Measurements from ENCODE around the gene IL2RA.

DNA sequence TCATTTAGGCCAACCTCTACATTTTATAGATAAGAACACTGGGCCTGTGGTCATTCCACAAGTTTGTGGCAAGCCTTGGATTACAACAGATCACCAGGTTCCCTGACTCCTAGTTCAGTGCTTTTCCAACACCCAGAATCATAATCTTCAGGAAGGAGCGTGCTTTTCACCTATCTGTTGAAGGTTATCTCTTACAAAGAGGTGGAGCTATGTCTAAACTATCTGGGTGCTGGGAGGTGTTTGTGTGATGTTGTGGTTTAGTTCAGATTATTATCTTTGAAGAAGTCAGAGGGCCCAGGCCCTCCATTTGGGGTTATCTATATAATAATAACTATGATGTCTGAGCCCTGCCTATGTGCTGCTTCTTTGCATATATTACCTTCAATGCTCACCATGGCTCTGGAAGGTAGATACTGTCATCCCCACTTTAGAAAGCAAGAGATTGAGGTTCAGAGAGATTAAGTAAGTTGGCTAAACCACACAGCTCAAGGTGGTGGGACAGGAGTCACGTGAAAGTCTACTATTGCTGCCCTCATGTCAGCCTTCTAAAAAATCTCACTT is 24.0 kb downstream of the IL2RA start:
- TF ChIP-seq, protein P1, sequence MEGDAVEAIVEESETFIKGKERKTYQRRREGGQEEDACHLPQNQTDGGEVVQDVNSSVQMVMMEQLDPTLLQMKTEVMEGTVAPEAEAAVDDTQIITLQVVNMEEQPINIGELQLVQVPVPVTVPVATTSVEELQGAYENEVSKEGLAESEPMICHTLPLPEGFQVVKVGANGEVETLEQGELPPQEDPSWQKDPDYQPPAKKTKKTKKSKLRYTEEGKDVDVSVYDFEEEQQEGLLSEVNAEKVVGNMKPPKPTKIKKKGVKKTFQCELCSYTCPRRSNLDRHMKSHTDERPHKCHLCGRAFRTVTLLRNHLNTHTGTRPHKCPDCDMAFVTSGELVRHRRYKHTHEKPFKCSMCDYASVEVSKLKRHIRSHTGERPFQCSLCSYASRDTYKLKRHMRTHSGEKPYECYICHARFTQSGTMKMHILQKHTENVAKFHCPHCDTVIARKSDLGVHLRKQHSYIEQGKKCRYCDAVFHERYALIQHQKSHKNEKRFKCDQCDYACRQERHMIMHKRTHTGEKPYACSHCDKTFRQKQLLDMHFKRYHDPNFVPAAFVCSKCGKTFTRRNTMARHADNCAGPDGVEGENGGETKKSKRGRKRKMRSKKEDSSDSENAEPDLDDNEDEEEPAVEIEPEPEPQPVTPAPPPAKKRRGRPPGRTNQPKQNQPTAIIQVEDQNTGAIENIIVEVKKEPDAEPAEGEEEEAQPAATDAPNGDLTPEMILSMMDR (IDR thresholded peaks at IDR 0.05; ENCODE audit: low read length) = no peak
- no peak for TF ChIP-seq EZH2 (IDR thresholded peaks at IDR 0.05; ENCODE audit: borderline replicate concordance, low read length)
